ENCODE results near the gene ARFIP1.

Gene ARFIP1

GRCh38 chr4:152942346-152942745, 162.6 kb downstream of the ARFIP1 start:
- no peak for DNase-seq

DNA sequence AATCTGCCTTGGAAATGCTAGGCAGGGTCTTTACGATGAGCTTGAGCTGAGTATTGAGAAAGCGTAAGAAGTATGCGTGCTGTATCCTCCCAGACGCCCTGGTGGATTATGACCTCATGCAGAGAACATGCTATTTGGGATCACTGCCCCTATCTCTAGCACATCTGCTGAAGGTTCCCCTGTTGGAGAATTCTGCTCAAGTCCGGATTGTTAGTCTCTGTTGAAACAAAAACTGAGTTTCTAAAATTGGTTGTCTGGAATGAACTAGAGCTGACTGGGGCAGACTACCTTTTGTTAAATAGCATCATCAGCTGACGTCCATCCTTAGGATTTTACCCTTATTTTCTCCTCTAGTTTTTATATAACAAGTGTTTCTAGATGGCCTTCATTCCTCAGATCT, 163.9 kb downstream of the ARFIP1 start:
- no peak for DNase-seq

DNA sequence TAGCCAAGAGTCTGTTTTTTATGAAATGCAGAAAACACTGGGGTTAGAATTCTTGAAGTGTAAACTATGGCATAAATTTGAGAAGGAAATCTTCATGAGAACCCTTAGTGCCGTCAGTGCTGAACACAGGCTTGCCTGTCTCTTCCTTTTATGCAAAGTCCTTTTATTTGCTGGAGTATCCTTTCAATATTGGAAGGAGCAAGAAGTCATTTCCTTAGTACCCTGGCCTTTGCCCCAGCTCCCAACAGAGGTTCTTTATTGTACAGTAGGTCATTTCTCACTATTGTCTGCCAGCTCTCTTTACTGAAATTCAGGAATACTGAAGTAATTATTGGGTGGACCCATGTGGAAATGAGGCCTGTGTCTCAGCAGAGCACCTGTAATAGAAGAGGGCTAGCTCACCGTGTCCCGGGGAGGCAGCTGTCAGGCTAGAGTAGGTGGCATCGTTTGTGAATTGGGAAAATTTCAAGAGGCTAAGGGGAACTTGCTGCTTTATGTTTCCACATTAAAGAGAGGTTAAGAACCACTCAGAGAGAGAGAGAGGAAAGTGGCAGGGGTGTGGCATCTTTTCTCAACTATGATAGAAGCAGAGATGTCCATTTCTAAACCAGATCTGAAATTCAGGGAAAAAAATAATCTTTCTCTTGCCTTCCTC, 165.0 kb downstream of the ARFIP1 start:
- no peak for DNase-seq

DNA sequence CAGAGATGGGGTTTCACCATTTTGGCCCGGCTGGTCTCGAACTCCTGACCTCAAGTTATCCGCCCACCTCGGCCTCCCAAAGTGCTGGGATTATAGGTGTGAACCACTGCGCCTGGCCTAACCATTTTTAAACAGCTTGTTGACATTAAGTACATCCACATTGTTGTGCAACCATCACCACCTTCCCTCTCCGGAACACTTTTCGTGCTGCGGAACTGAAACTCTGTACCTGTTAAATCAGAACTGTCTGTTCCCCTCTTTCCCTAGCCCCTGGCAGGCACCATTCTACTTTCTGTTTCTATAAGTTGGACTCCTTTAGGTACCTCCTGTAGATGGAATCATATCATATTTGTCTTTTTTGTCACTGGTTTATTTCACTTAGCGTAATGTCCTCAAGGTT, 165.9 kb downstream of the ARFIP1 start:
- no peak for DNase-seq

GRCh38 chr4:152946446-152946845, 166.7 kb downstream of the ARFIP1 start:
- no peak for DNase-seq

- DNase-seq, result no peak
Measured at GRCh38 chr4:152947311-152947710, 167.6 kb downstream of the ARFIP1 start.

GRCh38 chr4:152949930-152950329, 170.2 kb downstream of the ARFIP1 start:
- no peak for DNase-seq

GRCh38 chr4:152950402-152951274, 170.9 kb downstream of the ARFIP1 start:
- DNase-seq, result no peak

GRCh38 chr4:152951348-152951747, 171.6 kb downstream of the ARFIP1 start:
- no peak for DNase-seq

- no peak for DNase-seq
Measured at GRCh38 chr4:152953514-152953913, 173.8 kb downstream of the ARFIP1 start.

DNA sequence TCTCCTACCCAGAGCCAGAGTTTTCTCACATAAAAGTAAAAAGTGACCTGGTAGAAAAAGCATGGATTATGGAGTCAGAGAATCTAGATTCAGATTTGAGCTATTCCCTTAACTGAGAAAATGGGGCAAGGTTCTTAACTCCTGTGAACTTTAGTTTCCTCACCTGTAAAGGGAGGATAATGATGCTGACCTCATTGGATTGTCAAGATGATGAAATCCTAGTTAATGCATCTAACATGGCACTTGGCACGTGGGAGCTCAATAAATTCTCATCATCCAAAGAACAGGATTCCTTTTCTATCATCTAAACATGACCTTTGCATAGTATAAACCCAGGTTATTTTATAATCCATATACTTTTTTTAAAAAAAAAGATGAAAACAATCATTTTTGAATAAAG, 175.0 kb downstream of the ARFIP1 start:
- no peak for DNase-seq

DNA sequence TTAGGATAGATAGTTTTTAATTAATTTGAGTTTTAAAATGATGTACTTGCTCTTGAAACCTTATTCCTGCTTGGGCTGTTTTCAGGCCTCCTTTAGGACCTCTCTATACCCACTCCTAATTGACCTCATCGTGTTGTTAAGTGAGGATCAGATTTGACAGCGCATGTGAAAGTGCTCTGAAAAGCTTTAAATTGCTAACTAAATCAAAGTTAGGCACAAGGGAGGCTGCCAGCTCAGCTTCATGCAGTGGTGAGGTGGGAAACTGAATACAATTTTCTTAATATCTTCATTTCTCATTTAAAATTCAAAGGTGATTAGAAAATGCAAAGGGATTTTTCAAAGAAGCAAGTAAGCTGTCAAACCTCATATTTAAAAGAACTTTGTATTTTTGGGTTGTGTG, 176.4 kb downstream of the ARFIP1 start:
- DNase-seq, result no peak

DNA sequence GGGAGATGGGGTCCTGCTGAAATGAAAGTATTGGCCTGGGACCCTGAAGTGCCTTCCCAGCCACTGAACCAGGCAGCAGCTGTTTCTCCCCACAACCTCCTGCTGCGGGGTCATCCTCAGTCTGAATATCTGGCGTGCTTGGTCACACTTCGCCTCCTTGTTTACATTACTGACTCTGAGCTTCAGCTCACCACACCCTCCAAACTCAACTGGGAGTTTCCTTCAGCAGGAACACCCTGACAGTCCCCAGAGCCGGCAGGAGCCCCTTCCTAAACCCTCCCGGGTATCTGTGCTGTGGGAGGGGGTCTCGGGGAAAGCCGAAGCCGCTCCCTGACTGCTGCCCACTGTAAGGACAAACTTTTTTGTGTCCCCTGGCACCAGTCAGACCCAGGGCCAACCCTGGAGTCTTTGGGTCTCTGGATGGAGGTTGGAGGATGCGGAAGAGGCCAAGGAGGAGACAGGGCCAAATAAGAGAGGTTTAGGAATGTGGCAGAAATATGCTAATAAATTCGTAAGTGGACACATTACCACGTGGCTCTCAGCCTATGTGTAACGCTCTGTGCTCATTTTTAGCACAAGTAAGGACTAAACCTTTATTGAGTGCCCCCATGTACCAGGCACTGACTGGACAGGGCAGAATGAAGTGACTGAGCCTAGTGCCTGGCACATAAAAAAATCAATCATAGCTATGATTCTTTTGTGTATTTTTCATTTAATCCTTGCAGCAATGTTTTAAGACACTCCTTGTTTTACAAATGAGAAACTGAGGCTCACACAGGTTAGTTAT, 177.1 kb downstream of the ARFIP1 start:
- DNase-seq, result no peak

- DNase-seq, result no peak
Measured at GRCh38 chr4:152957437-152958171, 177.8 kb downstream of the ARFIP1 start.

GRCh38 chr4:152959080-152959479, 179.3 kb downstream of the ARFIP1 start:
- no peak for DNase-seq

- DNase-seq, result no peak
Measured at GRCh38 chr4:152960082-152960481, 180.3 kb downstream of the ARFIP1 start.

GRCh38 chr4:152961014-152961772, 181.4 kb downstream of the ARFIP1 start:
- no peak for DNase-seq

- no peak for DNase-seq
Measured at GRCh38 chr4:152961773-152962115, 182.0 kb downstream of the ARFIP1 start.
